ENCODE data around the gene LRRC15. TPM values are rescaled to one million over a fixed set of nuclear protein-coding genes. Genes with fewer than 3 reads are reported as not detected.
A peak's percentile ranks its signal among the peaks of the same experiment; 100 is the strongest.

LRRC15 gene
- total RNA-seq, 1 donor = 0.43 TPM

DNA sequence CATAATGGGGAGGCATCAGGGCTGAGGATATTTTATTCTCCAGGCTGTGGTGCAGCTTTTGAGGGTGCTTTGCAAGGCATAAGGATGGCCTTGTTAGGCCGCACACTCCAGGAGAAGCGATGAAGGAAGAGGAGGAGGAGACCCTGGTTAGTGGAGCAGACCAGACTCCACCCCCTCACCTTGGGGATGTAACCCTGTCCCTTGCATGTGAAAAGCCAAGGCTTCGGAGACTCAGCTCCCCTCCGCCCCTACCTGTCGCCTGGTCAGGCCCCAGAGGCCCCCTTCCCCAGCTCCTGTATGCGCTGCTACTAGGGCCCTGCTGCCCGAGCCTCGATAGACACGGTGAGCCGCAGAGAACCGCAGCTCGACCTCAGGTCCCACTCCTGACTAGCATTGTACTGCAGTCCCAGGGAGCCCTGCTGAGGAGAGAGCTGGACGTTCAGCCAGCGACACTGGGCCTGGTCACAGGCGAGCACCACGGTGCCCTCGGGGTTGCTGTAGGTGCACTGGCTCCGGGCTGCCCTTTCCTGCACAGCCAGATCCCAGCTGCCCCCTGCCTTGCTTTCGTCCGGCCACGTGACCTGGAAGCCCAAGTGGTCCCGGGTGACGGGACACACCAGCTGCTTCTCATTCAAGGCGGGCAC lies 28.7 kb downstream of the LRRC15 start:
- DNase-seq (ENCODE audit: low read depth) = no peak
- TF ChIP-seq, protein P1, sequence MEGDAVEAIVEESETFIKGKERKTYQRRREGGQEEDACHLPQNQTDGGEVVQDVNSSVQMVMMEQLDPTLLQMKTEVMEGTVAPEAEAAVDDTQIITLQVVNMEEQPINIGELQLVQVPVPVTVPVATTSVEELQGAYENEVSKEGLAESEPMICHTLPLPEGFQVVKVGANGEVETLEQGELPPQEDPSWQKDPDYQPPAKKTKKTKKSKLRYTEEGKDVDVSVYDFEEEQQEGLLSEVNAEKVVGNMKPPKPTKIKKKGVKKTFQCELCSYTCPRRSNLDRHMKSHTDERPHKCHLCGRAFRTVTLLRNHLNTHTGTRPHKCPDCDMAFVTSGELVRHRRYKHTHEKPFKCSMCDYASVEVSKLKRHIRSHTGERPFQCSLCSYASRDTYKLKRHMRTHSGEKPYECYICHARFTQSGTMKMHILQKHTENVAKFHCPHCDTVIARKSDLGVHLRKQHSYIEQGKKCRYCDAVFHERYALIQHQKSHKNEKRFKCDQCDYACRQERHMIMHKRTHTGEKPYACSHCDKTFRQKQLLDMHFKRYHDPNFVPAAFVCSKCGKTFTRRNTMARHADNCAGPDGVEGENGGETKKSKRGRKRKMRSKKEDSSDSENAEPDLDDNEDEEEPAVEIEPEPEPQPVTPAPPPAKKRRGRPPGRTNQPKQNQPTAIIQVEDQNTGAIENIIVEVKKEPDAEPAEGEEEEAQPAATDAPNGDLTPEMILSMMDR (IDR thresholded peaks at IDR 0.05; ENCODE audit: insufficient read depth, low read depth, low read length) = no peak
- H3K4me3 ChIP-seq (ENCODE audit: low read depth, low read length) = no peak overlapping the region

DNA sequence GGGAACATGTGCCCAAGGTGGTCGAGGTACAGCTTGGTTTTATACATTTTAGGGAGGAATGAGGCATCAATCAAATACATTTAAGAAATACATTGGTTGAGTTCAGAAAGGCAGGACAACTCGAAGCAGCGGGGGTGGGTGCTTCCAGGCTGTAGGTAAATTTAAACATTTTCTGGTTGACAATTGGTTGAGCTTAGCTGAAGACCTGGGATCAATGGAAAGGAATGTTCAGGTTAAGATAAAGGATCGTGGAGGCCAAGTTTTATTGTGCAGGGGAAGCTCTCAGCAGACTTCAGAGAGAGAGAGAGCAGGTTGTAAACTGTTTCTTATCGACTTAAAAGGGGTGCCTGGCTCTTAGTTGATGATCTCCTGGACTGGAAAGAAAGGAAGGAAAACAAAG lies 29.7 kb downstream of the LRRC15 start:
- DNase-seq (ENCODE audit: low read depth) = no peak
- TF ChIP-seq, protein P1 (IDR thresholded peaks at IDR 0.05; ENCODE audit: insufficient read depth, low read depth, low read length) = no peak

GRCh38 chr3:194339356-194339755 lies 30.2 kb downstream of the LRRC15 start:
- TF ChIP-seq, protein P1 (IDR thresholded peaks at IDR 0.05; ENCODE audit: insufficient read depth, low read depth, low read length) = no peak
- DNase-seq (ENCODE audit: low read depth) = no peak
- no peak overlapping the region for H3K4me3 ChIP-seq (ENCODE audit: low read depth, low read length)

More for the DNA sequence above, 29.7 kb downstream of the LRRC15 start:
- no peak overlapping the region for H3K4me3 ChIP-seq (ENCODE audit: low read depth, low read length)

DNA sequence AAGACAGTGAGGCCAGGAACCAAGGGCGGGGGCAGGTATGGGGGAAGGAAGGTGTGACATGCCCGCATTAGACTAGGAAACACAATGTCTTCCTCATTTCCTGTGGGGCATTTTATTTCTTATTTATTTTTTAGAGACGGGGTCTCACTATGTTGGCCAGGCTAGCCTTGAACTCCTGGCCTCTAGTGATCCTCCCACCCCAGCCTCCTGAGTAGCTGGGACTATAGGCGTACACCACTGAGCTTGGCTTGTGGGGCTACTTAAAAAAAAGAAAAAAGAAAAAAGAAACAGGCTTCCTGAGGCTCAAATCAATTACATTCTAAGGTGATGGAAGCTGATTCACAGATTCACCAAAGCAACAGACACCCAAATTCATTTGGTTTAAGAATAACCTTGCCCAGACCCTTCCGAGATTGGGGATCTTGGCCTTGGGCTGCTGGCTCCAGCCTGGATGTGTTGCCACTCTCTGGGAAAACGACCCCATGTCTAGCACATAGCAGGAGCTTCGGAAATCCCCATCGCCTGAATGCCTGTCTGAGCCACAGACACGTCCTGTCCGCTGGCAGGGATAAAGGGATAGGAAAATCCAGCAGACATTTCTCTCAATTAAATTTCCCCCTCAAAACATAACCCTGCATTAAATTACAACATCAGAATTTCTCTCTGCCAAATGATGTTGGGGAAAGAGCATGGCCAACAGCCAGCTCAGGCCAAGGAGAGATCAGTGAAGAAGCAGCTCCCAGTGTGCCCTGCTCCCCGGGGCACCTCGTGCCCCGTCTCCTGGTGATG lies 31.4 kb downstream of the LRRC15 start:
- TF ChIP-seq, protein P1 (IDR thresholded peaks at IDR 0.05; ENCODE audit: insufficient read depth, low read depth, low read length) = no peak
- H3K4me3 ChIP-seq (ENCODE audit: low read depth, low read length) = no peak overlapping the region
- no peak for DNase-seq (ENCODE audit: low read depth)

- TF ChIP-seq, protein P1 (IDR thresholded peaks at IDR 0.05; ENCODE audit: insufficient read depth, low read depth, low read length) = no peak
- no peak overlapping the region for H3K4me3 ChIP-seq (ENCODE audit: low read depth, low read length)
- DNase-seq (ENCODE audit: low read depth) = no peak
Observed at GRCh38 chr3:194336601-194337355, 32.8 kb downstream of the LRRC15 start.

DNA sequence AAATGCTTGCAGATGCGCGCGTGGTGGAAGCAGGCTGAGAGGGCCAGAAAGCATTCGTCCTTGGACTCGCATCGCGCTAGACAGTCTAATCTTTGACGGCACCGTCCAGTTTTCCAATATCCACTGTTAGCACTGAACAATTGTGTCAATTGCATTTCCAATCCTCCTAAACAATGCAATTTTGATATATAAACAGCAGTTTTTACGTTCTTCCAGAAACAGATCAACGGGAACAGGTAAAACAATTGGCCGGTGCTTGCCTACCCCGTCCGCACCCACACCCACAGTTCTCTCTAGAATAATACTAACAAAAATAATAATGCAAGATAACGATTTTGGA lies 35.6 kb downstream of the LRRC15 start:
- H3K4me3 ChIP-seq (ENCODE audit: low read depth, low read length) = peak overlapping the region; percentile 63
- DNase-seq (ENCODE audit: low read depth) = no peak
- TF ChIP-seq, protein P1 (IDR thresholded peaks at IDR 0.05; ENCODE audit: insufficient read depth, low read depth, low read length) = no peak
